ENCODE results near the gene RFX7.
"Not testable (repeated sequence)": the region's sequence is repeated elsewhere in the genome, so short reads cannot be mapped to it uniquely, and the experiment has no call there.

RFX7 gene

GRCh38 chr15:56205061-56205876 lies 38.4 kb downstream of the RFX7 start:
- DNase-seq, result peak; percentile 13

DNA sequence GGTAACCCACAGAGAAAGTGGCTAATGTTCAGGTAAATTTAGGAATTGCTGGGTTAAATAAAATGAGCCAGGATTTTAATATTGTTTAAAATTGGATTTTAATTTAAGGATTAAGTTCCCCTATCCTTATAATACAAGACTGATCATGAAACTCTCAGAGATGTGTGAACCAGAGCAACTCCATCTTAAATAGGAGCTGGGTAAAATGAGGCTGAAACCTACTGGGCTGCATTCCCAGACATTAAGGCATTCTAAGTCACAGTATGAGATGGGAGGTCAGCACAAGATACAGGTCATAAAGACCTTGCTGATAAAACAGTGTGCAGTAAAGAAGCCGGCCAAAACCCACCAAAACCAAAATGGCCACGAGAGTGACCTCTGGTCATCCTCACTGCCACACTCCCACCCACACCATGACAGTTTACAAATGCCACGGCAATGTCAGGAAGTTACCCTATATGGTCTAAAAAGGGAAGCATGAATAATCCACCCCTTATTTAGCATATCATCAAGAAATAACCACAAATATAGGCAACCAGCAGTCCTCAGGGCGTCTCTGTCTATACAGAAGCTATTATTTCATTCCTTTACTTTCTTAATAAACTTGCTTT lies 40.3 kb downstream of the RFX7 start:
- DNase-seq, result not testable (repeated sequence)

GRCh38 chr15:56202701-56203100 lies 41.0 kb downstream of the RFX7 start:
- no peak for DNase-seq

DNA sequence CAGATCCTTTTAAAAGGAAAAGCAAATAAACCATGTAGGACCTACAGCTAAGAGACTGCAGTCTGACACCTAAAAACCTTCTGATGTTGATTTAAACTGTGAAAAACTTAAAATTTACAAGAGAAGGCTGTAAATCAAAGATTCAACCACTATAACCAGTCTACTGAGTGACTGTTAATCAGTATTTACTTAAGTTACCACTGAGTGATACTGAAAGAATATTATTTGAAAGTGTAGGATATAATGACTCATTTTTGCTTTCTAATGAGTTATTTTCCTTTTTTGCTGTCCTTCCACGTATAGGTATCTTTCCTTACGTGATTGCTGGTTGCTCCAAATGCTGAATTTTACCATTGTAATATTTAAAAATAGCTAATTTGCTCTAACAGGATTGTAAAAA lies 44.6 kb downstream of the RFX7 start:
- no peak for DNase-seq

GRCh38 chr15:56194035-56194434 lies 49.6 kb downstream of the RFX7 start:
- no peak for DNase-seq

GRCh38 chr15:56192659-56193442 lies 50.8 kb downstream of the RFX7 start:
- no peak for DNase-seq

GRCh38 chr15:56187665-56188064 lies 56.0 kb downstream of the RFX7 start:
- DNase-seq, result no peak

DNA sequence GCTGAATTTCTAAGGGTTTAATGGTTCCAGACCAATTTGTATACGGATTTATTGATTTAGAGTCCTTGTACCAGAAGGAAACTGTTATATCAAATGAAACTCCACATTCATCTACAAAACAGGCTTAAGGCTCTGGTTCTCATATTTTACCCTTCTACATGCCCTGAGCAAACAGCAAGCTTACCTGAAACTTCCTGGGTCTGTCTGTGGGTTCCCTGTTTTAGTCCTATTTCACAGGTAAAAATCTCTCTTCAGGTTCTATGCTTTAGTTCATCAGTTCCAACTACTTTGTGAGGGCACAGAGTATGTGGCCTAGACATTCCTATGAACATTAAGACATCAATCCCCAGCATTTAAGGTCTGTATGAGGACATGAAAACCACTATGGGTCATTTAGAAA lies 57.7 kb downstream of the RFX7 start:
- no peak for DNase-seq

- DNase-seq, result no peak
These were observed 59.2 kb downstream of the RFX7 start for GRCh38 chr15:56184516-56184915.

GRCh38 chr15:56180851-56181250 lies 62.8 kb downstream of the RFX7 start:
- DNase-seq, result no peak

GRCh38 chr15:56176996-56177395 lies 66.7 kb downstream of the RFX7 start:
- DNase-seq, result no peak

- DNase-seq, result no peak
These were observed 67.9 kb downstream of the RFX7 start for GRCh38 chr15:56175788-56176187.

DNA sequence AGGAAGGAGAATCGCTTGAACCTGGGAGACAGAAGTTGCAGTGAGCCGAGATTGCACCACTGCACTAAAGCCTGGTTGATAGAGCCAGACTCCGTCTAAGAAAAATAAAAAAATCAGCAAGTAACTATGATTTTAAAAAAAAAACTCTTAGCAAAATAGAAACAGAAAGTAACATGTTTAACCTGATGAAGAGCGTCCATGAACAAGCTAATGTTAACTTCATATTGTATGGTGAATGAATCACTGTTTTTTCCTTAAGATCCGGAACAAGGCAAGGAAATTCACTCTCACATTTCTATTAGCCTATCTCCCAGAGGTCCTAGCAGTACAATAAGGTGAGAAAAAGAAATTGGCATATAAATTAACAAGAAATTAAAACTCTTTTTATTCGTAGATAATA lies 69.0 kb downstream of the RFX7 start:
- DNase-seq, result no peak

- DNase-seq, result no peak
These were observed 75.3 kb downstream of the RFX7 start for GRCh38 chr15:56168394-56168793.

GRCh38 chr15:56165234-56165633 lies 78.4 kb downstream of the RFX7 start:
- DNase-seq, result no peak

- peak; percentile 9 for DNase-seq
These were observed 82.7 kb downstream of the RFX7 start for GRCh38 chr15:56160966-56161365.

DNA sequence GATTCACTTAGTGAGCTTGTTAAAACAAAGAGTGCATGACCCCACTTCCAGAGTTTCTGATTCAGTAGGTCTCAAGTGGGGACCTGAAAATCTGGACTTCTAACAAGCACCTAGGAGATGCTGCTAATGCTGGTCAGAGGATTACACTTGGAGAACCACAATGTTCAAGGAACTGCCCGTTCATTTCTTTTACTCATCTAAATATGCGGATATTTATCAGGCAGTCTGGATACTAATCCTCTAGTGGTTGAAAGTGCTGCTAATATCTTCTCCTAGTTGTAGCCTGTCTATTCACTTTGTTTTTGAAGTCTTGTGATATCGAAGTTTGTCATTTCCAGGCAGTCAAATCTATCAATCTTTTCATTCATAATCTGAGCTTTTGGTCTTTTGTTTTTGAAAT lies 86.8 kb downstream of the RFX7 start:
- no peak for DNase-seq

DNA sequence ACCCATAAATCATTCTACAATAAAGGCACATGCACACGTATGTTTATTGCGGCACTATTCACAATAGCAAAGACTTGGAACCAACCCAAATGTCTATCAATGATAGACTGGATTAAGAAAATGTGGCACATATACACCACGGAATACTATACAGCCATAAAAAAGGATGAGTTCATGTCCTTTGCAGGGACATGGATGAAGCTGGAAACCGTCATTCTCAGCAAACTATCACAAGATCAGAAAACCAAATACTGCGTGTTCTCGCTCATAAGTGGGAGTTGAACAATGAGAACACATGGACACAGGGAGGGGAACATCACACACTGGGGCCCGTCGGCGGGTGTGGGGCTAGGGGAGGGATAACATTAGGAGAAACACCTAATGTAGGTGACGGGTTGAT lies 88.4 kb downstream of the RFX7 start:
- not testable (repeated sequence) for DNase-seq

DNA sequence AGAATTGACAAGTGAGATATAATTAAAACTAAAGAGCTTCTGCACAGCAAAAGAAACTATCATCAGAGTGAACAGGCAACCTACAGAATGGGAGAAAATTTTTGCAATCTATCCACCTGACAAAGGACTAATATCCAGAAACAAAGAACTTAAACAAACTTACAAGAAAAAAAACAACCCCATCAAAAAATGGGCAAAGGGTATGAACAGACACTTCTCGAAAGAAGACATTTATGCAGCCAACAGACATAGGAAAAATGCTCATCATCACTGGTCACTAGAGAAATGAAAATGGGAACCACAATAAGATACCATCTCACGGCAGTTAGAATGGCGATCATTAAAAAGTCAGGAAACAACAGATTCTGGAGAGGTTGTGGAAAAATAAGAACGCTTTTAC lies 88.9 kb downstream of the RFX7 start:
- DNase-seq, result not testable (repeated sequence)

DNA sequence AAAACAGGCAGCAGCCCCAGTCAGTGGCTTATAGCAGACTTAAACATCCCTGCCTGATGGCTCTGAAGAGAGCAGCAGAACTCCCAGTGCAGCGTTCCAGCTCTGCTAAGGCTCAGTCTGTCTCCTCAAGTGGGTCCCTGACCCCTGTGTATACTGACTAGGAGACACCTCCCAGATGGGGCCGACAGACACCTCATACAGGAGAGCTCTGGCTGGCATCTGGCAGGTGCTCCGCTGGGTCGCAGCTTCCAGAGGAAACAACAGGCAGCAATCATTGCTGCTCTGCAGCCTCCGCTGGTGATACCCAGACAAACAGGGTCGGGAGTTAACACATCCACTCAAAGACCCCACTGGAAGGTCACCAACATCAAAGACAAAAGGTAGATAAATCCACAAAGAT lies 93.5 kb downstream of the RFX7 start:
- no peak for DNase-seq

DNA sequence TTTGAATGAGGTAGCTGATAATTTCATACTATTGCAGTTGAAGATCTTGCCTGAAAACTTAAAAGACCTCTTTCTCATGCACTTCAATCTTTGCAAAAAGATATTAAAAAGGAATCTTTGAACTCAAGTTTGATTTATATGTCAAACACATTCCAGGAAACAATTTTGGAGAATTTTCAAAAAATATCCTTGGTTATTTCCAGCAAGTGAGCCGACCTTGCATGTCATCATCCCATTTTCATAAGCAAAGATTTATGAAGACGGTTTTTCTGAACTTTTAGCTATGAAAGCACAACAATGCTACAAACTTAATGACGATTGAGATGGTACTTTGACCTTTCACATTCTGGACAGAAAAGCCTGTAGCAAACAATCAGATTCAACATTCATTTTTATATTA lies 95.6 kb downstream of the RFX7 start:
- no peak for DNase-seq

DNA sequence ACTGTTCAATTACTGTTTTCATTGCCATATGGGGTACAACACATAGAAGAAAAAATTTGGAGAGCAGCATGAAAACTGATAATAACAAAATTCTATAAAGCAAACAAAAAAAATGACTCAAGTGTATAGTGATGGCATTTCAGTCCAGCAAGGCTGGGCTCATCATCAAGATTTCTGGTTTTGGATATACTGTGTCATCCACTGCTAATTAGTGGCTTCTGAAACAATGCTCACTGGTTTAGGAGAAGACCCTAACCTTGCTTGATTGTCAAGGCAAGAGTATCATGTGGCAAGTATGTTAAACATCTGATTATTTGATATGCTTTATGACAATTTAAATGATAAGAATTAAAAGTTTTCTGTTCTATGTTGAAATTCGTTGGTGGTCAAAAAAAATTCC lies 96.9 kb downstream of the RFX7 start:
- DNase-seq, result peak; percentile 33

DNA sequence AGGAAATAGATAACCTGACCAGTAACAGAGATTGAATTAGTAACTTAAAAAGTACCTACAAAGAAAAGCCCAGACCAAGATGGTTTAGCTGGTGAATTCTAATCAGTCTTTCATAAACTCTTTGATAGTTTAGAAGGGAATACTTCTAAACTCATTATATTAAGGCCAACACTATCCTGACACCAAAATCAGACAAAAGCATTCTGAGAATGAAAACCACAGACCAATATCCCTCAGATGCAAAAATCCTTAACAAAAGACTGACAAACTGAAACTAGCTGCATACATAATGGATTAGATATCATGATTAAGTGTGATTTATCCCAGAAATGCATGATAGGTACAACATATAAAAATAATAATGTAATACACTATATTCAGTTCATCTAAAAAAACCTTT lies 115.6 kb downstream of the RFX7 start:
- DNase-seq, result no peak

DNA sequence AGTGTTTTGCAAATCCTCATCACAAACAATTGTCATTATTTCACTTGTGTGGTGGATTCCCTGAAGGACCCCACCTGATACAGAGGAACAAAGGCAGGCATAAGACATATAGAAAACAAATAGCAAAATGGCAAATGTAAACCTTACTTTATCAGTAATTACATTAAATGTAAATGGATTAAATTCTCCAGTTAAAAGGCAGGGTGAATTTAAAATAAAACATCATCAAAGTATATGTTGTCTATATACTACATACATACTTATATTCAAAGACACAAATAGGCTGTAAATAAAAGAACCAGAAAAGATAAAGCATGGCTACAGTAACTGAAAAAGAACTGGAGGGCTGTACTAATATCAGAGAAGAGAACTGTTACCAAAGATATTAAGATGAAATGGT lies 117.3 kb downstream of the RFX7 start:
- no peak for DNase-seq
